ENCODE data around the gene MCOLN1.
"Not testable (repeated sequence)": the region's sequence is repeated elsewhere in the genome, so short reads cannot be mapped to it uniquely, and the experiment has no call there.

Gene MCOLN1

GRCh38 chr19:7533281-7533885, 11.0 kb downstream of the MCOLN1 start:
- peak overlapping the region; percentile 19 for H3K9ac ChIP-seq (ENCODE audit: low read length)
- H3K4me3 ChIP-seq (ENCODE audit: low read length), result peak overlapping the region; percentile 51
- H3K36me3 ChIP-seq (ENCODE audit: control insufficient read depth, insufficient read depth, low read length), result peaks cover 2% of the 10 kb centered on the region
- peak overlapping the region; percentile 69 for H3K27ac ChIP-seq (ENCODE audit: low read depth, low read length)
- no peaks in the 10 kb centered on the region for H3K4me1 ChIP-seq (ENCODE audit: control insufficient read depth, insufficient read depth, low read length)
- no peaks in the 10 kb centered on the region for H3K27me3 ChIP-seq (ENCODE audit: control insufficient read depth, insufficient read depth, low read length)

GRCh38 chr19:7533925-7534480, 11.6 kb downstream of the MCOLN1 start:
- Histone ChIP-seq H3K27me3 (ENCODE audit: control insufficient read depth, insufficient read depth, low read length) (no peaks in the 10 kb centered on the region), H3K27ac (ENCODE audit: low read depth, low read length) (peak overlapping the region; percentile 95), H3K9ac (ENCODE audit: low read length) (peak overlapping the region; percentile 19), H3K36me3 (ENCODE audit: control insufficient read depth, insufficient read depth, low read length) (no peaks in the 10 kb centered on the region), H3K4me3 (ENCODE audit: low read length) (peak overlapping the region; percentile 99), H3K4me1 (ENCODE audit: control insufficient read depth, insufficient read depth, low read length) (no peaks in the 10 kb centered on the region)

GRCh38 chr19:7534531-7535046, 12.2 kb downstream of the MCOLN1 start:
- H3K27me3 ChIP-seq (ENCODE audit: control insufficient read depth, insufficient read depth, low read length), result no peaks in the 10 kb centered on the region
- H3K4me1 ChIP-seq (ENCODE audit: control insufficient read depth, insufficient read depth, low read length), result no peaks in the 10 kb centered on the region
- peak overlapping the region; percentile 95 for H3K27ac ChIP-seq (ENCODE audit: low read depth, low read length)
- H3K9ac ChIP-seq (ENCODE audit: low read length), result peak overlapping the region; percentile 6
- peak overlapping the region; percentile 99 for H3K4me3 ChIP-seq (ENCODE audit: low read length)
- no peaks in the 10 kb centered on the region for H3K36me3 ChIP-seq (ENCODE audit: control insufficient read depth, insufficient read depth, low read length)

GRCh38 chr19:7535047-7535997, 12.9 kb downstream of the MCOLN1 start, which contains the start of gene PNPLA6:
Gene PNPLA6, plus strand, starts transcription at chr19:7535717. Its CDS starts 72 bp downstream, at chr19:7535789.
- Histone ChIP-seq H3K27me3 (ENCODE audit: control insufficient read depth, insufficient read depth, low read length) (no peaks in the 10 kb centered on the region), H3K36me3 (ENCODE audit: control insufficient read depth, insufficient read depth, low read length) (peaks cover 3% of the 10 kb centered on the region), H3K4me3 (ENCODE audit: low read length) (peak within 1 kb of the TSS; percentile 99)

GRCh38 chr19:7535998-7536695, 13.7 kb downstream of the MCOLN1 start:
- no peaks in the 10 kb centered on the region for H3K27me3 ChIP-seq (ENCODE audit: control insufficient read depth, insufficient read depth, low read length)
- H3K4me1 ChIP-seq (ENCODE audit: control insufficient read depth, insufficient read depth, low read length), result no peaks in the 10 kb centered on the region
- peak overlapping the region; percentile 99 for H3K4me3 ChIP-seq (ENCODE audit: low read length)
- peaks cover 7% of the 10 kb centered on the region for H3K36me3 ChIP-seq (ENCODE audit: control insufficient read depth, insufficient read depth, low read length)
- H3K9ac ChIP-seq (ENCODE audit: low read length), result peak overlapping the region; percentile 72
- H3K27ac ChIP-seq (ENCODE audit: low read depth, low read length), result peak overlapping the region; percentile 95

More at GRCh38 chr19:7535047-7535997, 12.9 kb downstream of the MCOLN1 start, which contains the start of gene PNPLA6:
- Histone ChIP-seq H3K9ac (ENCODE audit: low read length) (peak within 1 kb of the TSS; percentile 72), H3K27ac (ENCODE audit: low read depth, low read length) (peak within 1 kb of the TSS; percentile 95), H3K4me1 (ENCODE audit: control insufficient read depth, insufficient read depth, low read length) (no peaks in the 10 kb centered on the region)

GRCh38 chr19:7538990-7539389, 16.6 kb downstream of the MCOLN1 start:
- H3K27ac ChIP-seq (ENCODE audit: low read depth, low read length); H3K27me3 ChIP-seq (ENCODE audit: control insufficient read depth, insufficient read depth, low read length); H3K4me1 ChIP-seq (ENCODE audit: control insufficient read depth, insufficient read depth, low read length); H3K4me3 ChIP-seq (ENCODE audit: low read length); H3K9ac ChIP-seq (ENCODE audit: low read length): not testable (repeated sequence)
- peaks cover 23% of the 10 kb centered on the region for H3K36me3 ChIP-seq (ENCODE audit: control insufficient read depth, insufficient read depth, low read length)

- Histone ChIP-seq H3K4me1 (ENCODE audit: control insufficient read depth, insufficient read depth, low read length) (no peaks in the 10 kb centered on the region), H3K27me3 (ENCODE audit: control insufficient read depth, insufficient read depth, low read length) (no peaks in the 10 kb centered on the region), H3K27ac (ENCODE audit: low read depth, low read length) (no peak overlapping the region), H3K36me3 (ENCODE audit: control insufficient read depth, insufficient read depth, low read length) (peaks cover 23% of the 10 kb centered on the region), H3K4me3 (ENCODE audit: low read length) (no peak overlapping the region), H3K9ac (ENCODE audit: low read length) (no peak overlapping the region)
Measured at GRCh38 chr19:7539827-7540425, 17.5 kb downstream of the MCOLN1 start.

- Histone ChIP-seq H3K27me3 (ENCODE audit: control insufficient read depth, insufficient read depth, low read length) (no peaks in the 10 kb centered on the region), H3K9ac (ENCODE audit: low read length) (no peak overlapping the region), H3K36me3 (ENCODE audit: control insufficient read depth, insufficient read depth, low read length) (peaks cover 23% of the 10 kb centered on the region), H3K4me3 (ENCODE audit: low read length) (no peak overlapping the region), H3K27ac (ENCODE audit: low read depth, low read length) (no peak overlapping the region), H3K4me1 (ENCODE audit: control insufficient read depth, insufficient read depth, low read length) (no peaks in the 10 kb centered on the region)
Measured at GRCh38 chr19:7540761-7541474, 18.5 kb downstream of the MCOLN1 start.

- H3K9ac ChIP-seq (ENCODE audit: low read length), result no peak overlapping the region
- no peak overlapping the region for H3K4me3 ChIP-seq (ENCODE audit: low read length)
- peaks cover 23% of the 10 kb centered on the region for H3K36me3 ChIP-seq (ENCODE audit: control insufficient read depth, insufficient read depth, low read length)
- H3K27me3 ChIP-seq (ENCODE audit: control insufficient read depth, insufficient read depth, low read length), result no peaks in the 10 kb centered on the region
- no peak overlapping the region for H3K27ac ChIP-seq (ENCODE audit: low read depth, low read length)
- no peaks in the 10 kb centered on the region for H3K4me1 ChIP-seq (ENCODE audit: control insufficient read depth, insufficient read depth, low read length)
Measured at GRCh38 chr19:7541475-7541824, 19.0 kb downstream of the MCOLN1 start.

GRCh38 chr19:7541828-7542443, 19.5 kb downstream of the MCOLN1 start:
- Histone ChIP-seq H3K4me1 (ENCODE audit: control insufficient read depth, insufficient read depth, low read length) (no peaks in the 10 kb centered on the region), H3K4me3 (ENCODE audit: low read length) (no peak overlapping the region), H3K9ac (ENCODE audit: low read length) (no peak overlapping the region), H3K27ac (ENCODE audit: low read depth, low read length) (no peak overlapping the region), H3K36me3 (ENCODE audit: control insufficient read depth, insufficient read depth, low read length) (peaks cover 23% of the 10 kb centered on the region), H3K27me3 (ENCODE audit: control insufficient read depth, insufficient read depth, low read length) (no peaks in the 10 kb centered on the region)

Measured in rectal smooth muscle tissue (tissue), 1 donor.